ENCODE measurements around the gene GPC6. TPM values are rescaled to one million over a fixed set of nuclear protein-coding genes. Genes with fewer than 3 reads are reported as not detected.

Gene GPC6
- polyA plus RNA-seq, 1 donor (not counting 4 experiments of a cell fraction or from before 2014, with no cell fraction given): 0.42 TPM

- DNase-seq (ENCODE audit: low read depth, low spot score): no peak
- no peak for FAIRE-seq
Observed at GRCh38 chr13:94007072-94007471, 780.5 kb downstream of the GPC6 start.

GRCh38 chr13:94009701-94010100, 783.1 kb downstream of the GPC6 start:
- H3K36me3 ChIP-seq (ENCODE audit: control insufficient read depth in 2 of 2, extremely low read depth in 1 of 2, insufficient read depth in 2 of 2, low read length in 2 of 2): no peaks in the 10 kb centered on the region
- DNase-seq (ENCODE audit: low read depth, low spot score): no peak
- no peak overlapping the region for H3K4me2 ChIP-seq (ENCODE audit: control insufficient read depth, extremely low read depth, insufficient read depth, low read depth, low read length)
- no peak overlapping the region for H2AFZ ChIP-seq (ENCODE audit: control insufficient read depth, low read length)
- peaks cover 1% of the 10 kb centered on the region for H3K9me3 ChIP-seq (ENCODE audit: control insufficient read depth, low read depth, low read length)
- no peaks in the 10 kb centered on the region for H3K27me3 ChIP-seq (ENCODE audit: control insufficient read depth, extremely low read depth, insufficient read depth, low read length)
- no peaks in the 10 kb centered on the region for H3K4me1 ChIP-seq (ENCODE audit: control insufficient read depth, extremely low read depth, insufficient read depth, low read length)
- no peak overlapping the region for H3K9ac ChIP-seq (ENCODE audit: control insufficient read depth, extremely low read depth, insufficient read depth, low read length)
- H3K9me1 ChIP-seq (ENCODE audit: control insufficient read depth, extremely low read depth, insufficient read depth, low read length): no peaks in the 10 kb centered on the region
- FAIRE-seq: no peak
- no peak overlapping the region for H3K27ac ChIP-seq (ENCODE audit: control insufficient read depth, insufficient read depth, low read length)
- no peak for TF ChIP-seq EZH2 (IDR thresholded peaks at IDR 0.05; ENCODE audit: low read length)
- no peaks in the 10 kb centered on the region for H3K79me2 ChIP-seq (ENCODE audit: control insufficient read depth, insufficient read depth, low read length)
- no peaks in the 10 kb centered on the region for H4K20me1 ChIP-seq (ENCODE audit: control insufficient read depth, extremely low read depth, insufficient read depth, low read length)
- H3K4me3 ChIP-seq (ENCODE audit: control insufficient read depth in 2 of 3, extremely low read depth in 1 of 3, insufficient read depth in 2 of 3, low read depth in 1 of 3, low read length in 3 of 3): no peak overlapping the region
- dilution Hi-C loops (cut with MboI; ENCODE audit: extremely low pct_ligation_motif_present, low sequenced_read_pairs): no loop called here

More at GRCh38 chr13:94007072-94007471, 780.5 kb downstream of the GPC6 start:
- H3K27ac ChIP-seq (ENCODE audit: control insufficient read depth, insufficient read depth, low read length): no peak overlapping the region
- H3K4me3 ChIP-seq (ENCODE audit: control insufficient read depth in 2 of 3, extremely low read depth in 1 of 3, insufficient read depth in 2 of 3, low read depth in 1 of 3, low read length in 3 of 3): no peak overlapping the region
- TF ChIP-seq CTCF (optimal IDR thresholded peaks at IDR 0.05 in 1 of 3, IDR thresholded peaks at IDR 0.05 in 1 of 3, conservative IDR thresholded peaks at IDR 0.05 in 1 of 3; ENCODE audit: extremely low read depth in 1 of 3, insufficient read depth in 2 of 3, low read length in 3 of 3): no peak
- no peaks in the 10 kb centered on the region for H3K9me1 ChIP-seq (ENCODE audit: control insufficient read depth, extremely low read depth, insufficient read depth, low read length)
- no peak overlapping the region for H3K4me2 ChIP-seq (ENCODE audit: control insufficient read depth, extremely low read depth, insufficient read depth, low read depth, low read length)
- dilution Hi-C loops (cut with MboI; ENCODE audit: extremely low pct_ligation_motif_present, low sequenced_read_pairs): no loop called here
- no peaks in the 10 kb centered on the region for H3K79me2 ChIP-seq (ENCODE audit: control insufficient read depth, insufficient read depth, low read length)
- H3K9ac ChIP-seq (ENCODE audit: control insufficient read depth, extremely low read depth, insufficient read depth, low read length): no peak overlapping the region
- no peaks in the 10 kb centered on the region for H3K4me1 ChIP-seq (ENCODE audit: control insufficient read depth, extremely low read depth, insufficient read depth, low read length)
- no peak overlapping the region for H2AFZ ChIP-seq (ENCODE audit: control insufficient read depth, low read length)
- H4K20me1 ChIP-seq (ENCODE audit: control insufficient read depth, extremely low read depth, insufficient read depth, low read length): no peaks in the 10 kb centered on the region
- no peaks in the 10 kb centered on the region for H3K36me3 ChIP-seq (ENCODE audit: control insufficient read depth in 2 of 2, extremely low read depth in 1 of 2, insufficient read depth in 2 of 2, low read length in 2 of 2)
- H3K27me3 ChIP-seq (ENCODE audit: control insufficient read depth, extremely low read depth, insufficient read depth, low read length): no peaks in the 10 kb centered on the region
- H3K9me3 ChIP-seq (ENCODE audit: control insufficient read depth, low read depth, low read length): peaks cover 1% of the 10 kb centered on the region

- H3K4me3 ChIP-seq (ENCODE audit: control insufficient read depth in 2 of 3, extremely low read depth in 1 of 3, insufficient read depth in 2 of 3, low read depth in 1 of 3, low read length in 3 of 3): no peak overlapping the region
- no peak overlapping the region for H2AFZ ChIP-seq (ENCODE audit: control insufficient read depth, low read length)
- H3K9me3 ChIP-seq (ENCODE audit: control insufficient read depth, low read depth, low read length): no peaks in the 10 kb centered on the region
- H3K36me3 ChIP-seq (ENCODE audit: control insufficient read depth in 2 of 2, extremely low read depth in 1 of 2, insufficient read depth in 2 of 2, low read length in 2 of 2): no peaks in the 10 kb centered on the region
- no peaks in the 10 kb centered on the region for H3K27me3 ChIP-seq (ENCODE audit: control insufficient read depth, extremely low read depth, insufficient read depth, low read length)
- H4K20me1 ChIP-seq (ENCODE audit: control insufficient read depth, extremely low read depth, insufficient read depth, low read length): no peaks in the 10 kb centered on the region
- no peak for TF ChIP-seq EZH2 (IDR thresholded peaks at IDR 0.05; ENCODE audit: low read length)
- no peak for TF ChIP-seq CTCF (optimal IDR thresholded peaks at IDR 0.05 in 1 of 3, IDR thresholded peaks at IDR 0.05 in 1 of 3, conservative IDR thresholded peaks at IDR 0.05 in 1 of 3; ENCODE audit: extremely low read depth in 1 of 3, insufficient read depth in 2 of 3, low read length in 3 of 3)
- no peak for DNase-seq (ENCODE audit: low read depth, low spot score)
- no peaks in the 10 kb centered on the region for H3K9me1 ChIP-seq (ENCODE audit: control insufficient read depth, extremely low read depth, insufficient read depth, low read length)
- H3K4me2 ChIP-seq (ENCODE audit: control insufficient read depth, extremely low read depth, insufficient read depth, low read depth, low read length): no peak overlapping the region
- no peak overlapping the region for H3K27ac ChIP-seq (ENCODE audit: control insufficient read depth, insufficient read depth, low read length)
- H3K4me1 ChIP-seq (ENCODE audit: control insufficient read depth, extremely low read depth, insufficient read depth, low read length): no peaks in the 10 kb centered on the region
- no peak for FAIRE-seq
- H3K9ac ChIP-seq (ENCODE audit: control insufficient read depth, extremely low read depth, insufficient read depth, low read length): no peak overlapping the region
- dilution Hi-C loops (cut with MboI; ENCODE audit: extremely low pct_ligation_motif_present, low sequenced_read_pairs): no loop called here
- no peaks in the 10 kb centered on the region for H3K79me2 ChIP-seq (ENCODE audit: control insufficient read depth, insufficient read depth, low read length)
Observed at GRCh38 chr13:94014461-94014860, 787.9 kb downstream of the GPC6 start.

Data from keratinocyte (primary cell).